SIG-M5 treated with dmso at 0.1 percent for 504 hours (cell line): ENCODE measurements around the gene ITGA2B.
"Not testable (repeated sequence)": the region's sequence is repeated elsewhere in the genome, so short reads cannot be mapped to it uniquely, and the experiment has no call there.

Experiments used
- DNase-seq: peaks from one replicate; lab custom pipeline; 2025; ENCODE audit not compliant: unreplicated experiment; lab: John Stamatoyannopoulos, UW

The ITGA2B gene

DNA sequence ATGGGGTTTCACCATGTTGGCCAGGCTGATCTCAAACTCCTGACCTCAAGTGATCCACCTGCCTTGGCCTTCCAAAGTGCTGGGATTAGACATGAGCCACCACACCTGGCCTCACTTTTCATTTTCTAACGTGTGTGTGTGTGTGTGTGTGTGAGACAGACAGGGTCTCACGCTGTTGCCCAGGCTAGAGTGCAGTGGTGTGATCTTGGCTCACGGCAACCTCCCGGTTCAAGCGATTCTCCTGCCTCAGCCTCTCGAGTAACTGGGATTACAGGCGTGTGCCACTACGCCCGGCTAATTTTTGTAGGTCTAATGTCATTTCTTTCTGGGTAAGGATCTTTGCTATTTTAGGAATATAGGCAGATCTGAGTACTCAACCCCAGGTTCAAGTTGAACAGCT, 4.7 kb upstream of the ITGA2B start:
- DNase-seq, result not testable (repeated sequence)

GRCh38 chr17:44390250-44390870, 911 bp upstream of the ITGA2B start:
- no peak for DNase-seq

DNA sequence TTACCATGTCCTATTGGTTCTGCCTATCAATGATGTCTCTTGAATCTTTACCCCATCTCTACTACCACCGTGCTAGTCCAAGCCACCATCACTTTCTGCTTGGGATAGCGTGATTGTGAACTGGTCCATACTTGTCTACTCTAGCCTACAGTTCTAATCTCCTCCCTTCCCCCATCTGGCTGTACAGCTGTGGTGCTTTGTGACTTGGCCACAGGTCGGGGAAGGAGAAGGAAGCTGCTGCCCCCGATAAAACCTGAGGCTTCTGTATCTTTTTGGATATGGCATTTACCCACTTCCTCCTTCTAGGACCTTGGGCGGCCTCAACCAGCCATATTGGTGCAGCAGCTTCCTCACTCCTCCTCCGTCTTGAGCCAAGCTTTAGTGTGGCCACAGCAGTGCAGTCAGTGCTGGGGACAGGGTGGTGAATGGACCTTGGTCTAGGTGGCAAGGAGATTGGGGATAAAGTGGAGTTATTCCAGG, 314 bp upstream of the ITGA2B start:
- DNase-seq, result peak; percentile 75

- no peak for DNase-seq
These were observed 1.6 kb downstream of the ITGA2B start for GRCh38 chr17:44387804-44388203.

DNA sequence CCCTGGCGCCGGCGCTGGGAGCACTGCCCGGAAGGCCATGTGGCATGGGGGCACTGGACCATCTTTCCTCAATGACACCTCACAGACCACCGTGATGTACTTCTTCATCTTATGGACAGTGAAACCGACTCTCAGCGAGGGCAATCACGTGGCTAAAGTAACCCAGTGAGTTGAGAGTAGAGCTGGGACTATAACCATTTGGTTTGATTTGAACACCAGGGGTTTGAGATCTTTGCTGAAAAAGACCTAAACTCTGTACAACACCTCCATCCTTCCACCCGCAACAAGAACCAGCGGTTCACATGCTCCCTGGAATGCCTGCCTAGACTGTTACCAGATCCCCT, 3.3 kb downstream of the ITGA2B start:
- DNase-seq, result no peak

GRCh38 chr17:44385287-44386181, 3.9 kb downstream of the ITGA2B start:
- DNase-seq, result peak; percentile 82

DNA sequence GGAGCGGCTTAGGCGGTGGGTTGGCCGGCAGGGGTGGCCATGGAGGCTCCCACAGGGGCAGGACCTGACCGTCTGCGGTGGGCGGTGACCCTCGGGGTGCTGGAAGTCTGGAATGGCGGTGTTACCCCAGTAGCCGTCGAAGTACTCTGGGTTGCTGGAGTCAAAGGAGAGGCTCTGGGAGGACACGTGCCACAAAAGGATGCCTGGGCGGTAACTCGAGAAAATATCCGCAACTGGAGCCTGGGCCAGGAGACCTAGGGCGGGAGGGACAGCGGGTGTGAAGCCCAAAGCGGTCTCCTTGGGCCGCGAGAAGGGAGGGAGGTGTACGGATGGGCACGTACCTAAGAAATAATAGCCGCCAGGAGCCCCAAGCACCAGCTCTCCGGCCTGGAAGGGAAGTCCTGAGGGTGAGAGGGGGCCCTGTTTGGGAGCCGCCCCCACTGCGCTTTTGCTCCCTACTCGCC, 4.6 kb downstream of the ITGA2B start:
- DNase-seq, result no peak

GRCh38 chr17:44384281-44384822, 5.1 kb downstream of the ITGA2B start:
- DNase-seq, result no peak

DNA sequence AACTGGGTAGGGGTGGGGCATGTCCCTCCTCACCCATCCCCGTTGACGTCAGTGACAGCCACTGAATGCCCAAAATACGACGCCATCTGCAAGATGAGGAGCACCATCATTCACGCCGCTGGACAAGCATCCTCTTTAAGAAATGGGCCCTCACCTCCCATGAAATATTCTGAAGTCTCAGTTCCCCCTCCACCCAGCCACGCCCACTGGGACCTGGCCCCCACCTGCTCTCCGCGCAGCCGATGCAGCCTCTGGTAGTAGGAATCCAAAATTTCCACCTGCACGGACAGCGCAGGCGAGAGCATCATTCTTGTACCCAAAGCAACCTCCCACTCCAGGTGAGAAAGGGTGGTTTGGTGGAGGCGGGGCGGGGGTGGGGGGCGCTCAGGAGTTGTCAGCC, 5.6 kb downstream of the ITGA2B start:
- no peak for DNase-seq

DNA sequence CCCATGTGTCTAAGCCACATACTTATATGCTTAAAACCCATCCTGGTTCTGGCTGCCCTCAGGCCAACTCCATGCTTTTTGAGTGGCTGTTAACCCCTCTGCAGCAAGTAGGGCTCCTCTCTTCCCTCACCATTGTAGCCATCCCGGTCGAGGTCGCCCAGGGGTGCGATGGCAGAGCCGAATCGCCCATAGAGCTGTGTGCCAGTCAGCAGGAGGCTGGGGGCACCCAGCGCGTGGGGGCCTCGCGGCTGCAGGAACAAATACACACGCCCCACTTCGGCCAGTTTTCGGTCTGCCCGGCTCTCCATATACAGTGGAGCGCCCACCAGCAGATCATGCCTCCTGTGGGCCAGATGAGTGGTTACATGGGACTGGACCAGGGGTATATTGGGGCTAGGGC, 6.1 kb downstream of the ITGA2B start:
- no peak for DNase-seq

DNA sequence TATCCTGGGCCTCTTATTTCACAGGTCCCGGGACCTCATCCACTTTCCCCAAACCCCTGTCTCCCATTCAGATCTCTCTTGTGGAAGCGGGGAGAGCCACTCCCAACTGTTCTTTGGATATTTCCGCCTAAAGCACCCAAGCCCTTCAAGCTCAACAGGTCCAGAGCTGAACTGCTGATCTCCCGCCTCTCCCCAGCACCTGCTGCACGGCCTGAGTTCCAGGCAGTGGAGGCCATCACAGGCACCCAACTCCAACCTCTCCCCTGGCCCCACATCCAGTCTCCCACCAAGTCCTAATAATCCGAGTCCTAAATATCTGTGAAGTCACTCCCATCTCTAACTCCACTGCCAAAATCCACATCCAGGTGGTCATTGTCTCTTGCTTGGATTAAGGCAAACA, 6.5 kb downstream of the ITGA2B start:
- no peak for DNase-seq

DNA sequence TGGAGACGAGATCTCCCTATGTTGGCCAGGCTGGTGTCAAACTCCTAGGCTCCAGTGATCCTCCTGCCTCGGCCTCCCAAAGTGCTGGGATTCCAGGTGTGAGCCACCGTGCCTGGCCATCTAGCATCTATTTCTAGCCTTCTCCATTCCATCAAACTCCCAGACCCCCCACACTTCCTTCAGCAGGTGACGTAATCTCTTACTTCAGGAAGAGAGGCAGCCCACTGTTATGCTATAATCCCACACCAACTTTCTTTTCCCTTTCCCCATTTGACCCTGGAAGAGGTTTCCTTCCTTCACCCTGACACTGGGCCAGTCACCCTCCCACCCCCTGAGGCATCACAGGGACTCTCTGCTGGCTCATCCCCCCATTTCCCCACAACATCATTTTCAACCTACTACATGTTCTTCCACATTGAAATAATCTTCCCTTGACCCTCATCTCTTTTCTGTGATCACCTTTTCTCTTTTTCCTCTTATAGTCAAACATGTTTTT, 7.6 kb downstream of the ITGA2B start:
- DNase-seq, result no peak

- DNase-seq, result no peak
These were observed 8.7 kb downstream of the ITGA2B start for GRCh38 chr17:44380767-44381166.

GRCh38 chr17:44379887-44380286, 9.6 kb downstream of the ITGA2B start:
- no peak for DNase-seq

DNA sequence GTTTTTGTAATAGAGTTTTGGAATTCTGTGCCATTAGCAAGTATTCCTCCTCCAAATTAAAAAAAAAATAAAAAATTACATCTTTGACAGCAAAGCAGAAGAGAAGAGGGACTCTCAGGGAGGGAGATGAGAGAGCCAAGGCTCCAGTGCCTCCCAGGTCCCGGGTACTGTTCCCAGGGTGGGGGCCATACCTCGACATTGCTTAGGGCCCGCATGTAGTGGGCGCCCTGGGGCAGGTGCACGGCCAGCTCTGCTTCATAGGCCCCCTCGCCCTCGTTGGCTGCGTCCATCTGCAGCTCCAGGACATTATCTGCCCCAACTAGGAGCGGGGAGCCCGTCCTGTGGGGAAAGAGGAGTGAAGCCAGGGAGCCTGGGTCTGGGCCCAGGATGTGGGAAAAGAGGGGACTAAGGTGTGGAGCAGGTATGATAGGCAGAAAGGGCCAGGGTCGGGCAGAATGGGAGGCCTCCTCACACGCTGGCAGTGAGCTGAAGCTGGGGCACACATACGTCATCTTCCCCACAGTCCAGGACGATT, 11.2 kb downstream of the ITGA2B start:
- DNase-seq, result no peak

GRCh38 chr17:44376779-44377178, 12.7 kb downstream of the ITGA2B start:
- DNase-seq, result no peak

GRCh38 chr17:44376124-44376523, 13.3 kb downstream of the ITGA2B start:
- DNase-seq, result no peak

DNA sequence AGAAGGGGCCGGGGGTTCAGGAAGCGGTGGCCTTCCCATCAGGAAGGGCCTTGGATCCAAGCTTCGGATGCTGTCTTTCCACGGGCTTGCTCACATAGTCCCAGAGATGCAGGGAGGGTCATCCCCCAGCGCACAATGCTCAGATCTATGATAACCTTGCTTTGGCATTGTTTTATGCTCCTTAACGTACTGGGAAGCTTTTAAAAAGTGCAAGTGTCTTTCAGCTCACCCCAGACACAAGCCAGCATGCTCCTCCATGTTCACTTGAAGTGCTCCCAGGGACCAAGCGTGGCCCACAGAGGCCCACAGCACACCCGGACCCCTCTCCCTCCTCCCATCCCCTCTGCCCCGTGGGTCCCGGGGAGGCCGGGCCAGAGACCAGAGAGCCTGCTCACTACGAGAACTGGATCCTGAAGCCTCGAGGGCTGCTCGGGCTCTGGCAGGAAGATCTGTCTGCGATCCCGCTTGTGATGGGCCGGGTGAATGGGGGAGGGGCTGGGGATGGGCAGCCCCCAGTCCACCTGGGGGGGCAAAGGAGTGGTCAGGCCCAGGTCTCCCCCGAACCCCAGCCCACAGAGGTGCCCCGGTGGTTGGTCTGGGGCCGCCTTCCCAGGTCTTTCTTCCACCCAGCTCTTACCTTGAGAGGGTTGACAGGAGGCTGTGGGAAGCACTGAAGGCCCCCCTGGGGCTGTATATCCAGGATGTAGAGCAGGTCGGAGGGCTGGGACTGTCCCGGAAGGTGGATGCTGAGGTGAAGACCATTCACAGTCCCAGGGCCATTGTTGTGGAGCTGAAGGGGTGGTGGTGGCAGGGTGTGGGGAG, 14.0 kb downstream of the ITGA2B start:
- DNase-seq, result no peak

DNA sequence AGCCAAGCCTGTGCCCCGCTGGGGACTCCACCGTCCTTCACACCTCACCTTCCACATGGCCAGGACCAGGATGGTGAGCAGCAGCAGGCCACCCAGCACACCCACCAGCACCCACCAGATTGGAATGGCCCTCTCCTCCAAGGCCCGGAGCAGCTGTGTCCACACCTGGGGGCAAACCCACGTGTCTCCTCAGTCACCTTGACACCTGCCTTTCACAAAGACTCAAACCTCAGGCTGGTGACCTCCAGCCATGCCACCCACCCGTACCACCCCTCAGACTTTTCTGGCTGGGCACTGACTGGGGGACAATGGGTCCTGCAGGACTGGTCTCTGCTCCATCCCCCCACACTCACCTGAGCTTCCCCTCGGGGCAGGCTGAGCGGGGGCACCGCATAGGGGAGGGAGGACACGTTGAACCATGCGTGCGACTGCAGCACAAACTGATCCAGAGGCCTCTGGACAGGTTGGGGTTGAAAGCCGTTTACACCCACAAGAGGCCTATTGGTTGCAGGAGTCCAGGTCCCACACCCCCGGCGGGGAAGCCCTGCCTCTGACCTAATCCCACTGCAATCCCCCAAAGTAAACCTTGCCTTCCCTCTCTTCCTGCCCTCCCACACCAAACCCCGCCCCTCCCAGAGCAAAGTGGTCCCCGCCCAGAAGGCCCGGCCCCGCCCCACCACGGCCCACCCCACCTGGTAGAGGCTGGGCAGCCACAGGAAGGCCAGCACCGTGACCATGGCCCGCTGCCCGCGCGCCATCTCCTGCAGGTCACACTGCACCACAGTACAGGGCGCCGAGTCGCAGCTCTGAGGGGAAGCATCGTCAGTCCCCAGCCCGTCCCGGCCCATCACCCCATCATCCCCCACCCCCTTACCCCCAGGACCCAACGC, 14.9 kb downstream of the ITGA2B start:
- no peak for DNase-seq

GRCh38 chr17:44372036-44372435, 17.4 kb downstream of the ITGA2B start:
- DNase-seq, result no peak
